Measurements from ENCODE around the gene CPE. TPM values are rescaled to one million over a fixed set of nuclear protein-coding genes. Genes with fewer than 3 reads are reported as not detected.

CPE gene
- total and polyA plus RNA-seq, 10 of the 15 experiments (the other 5 are each of a cell fraction or from before 2014, with no cell fraction given), result 0.05 to 0.14 TPM; not detected in 8

DNA sequence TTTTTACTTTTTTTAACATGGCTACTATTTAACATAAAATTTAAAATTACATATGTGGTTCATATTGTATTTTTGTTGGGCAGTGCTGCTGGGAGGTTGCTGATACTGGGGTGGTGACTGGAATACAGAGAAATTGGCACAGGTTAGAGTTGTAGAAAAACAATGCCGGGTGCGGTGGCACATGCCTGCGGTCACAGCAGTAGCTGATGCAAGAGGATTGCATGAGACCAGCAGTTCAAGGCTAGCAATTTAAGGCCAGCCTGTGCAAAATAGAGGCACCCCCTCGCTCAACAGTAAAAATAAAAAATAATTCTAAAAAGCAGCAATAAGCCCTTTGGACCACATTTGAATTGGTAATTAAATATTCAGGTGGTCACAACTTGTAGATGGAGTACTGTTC lies 11.8 kb upstream of the CPE start:
- Histone ChIP-seq H3K27ac (ENCODE audit: control insufficient read depth, insufficient read depth) (no peak overlapping the region), H2AFZ (ENCODE audit: control insufficient read depth, low read depth, low read length) (no peak overlapping the region), H3K4me1 (ENCODE audit: control insufficient read depth, insufficient read depth, low read length) (no peaks in the 10 kb centered on the region), H3K4me3 (no peak overlapping the region), H3K36me3 (ENCODE audit: control insufficient read depth in 2 of 2, insufficient read depth in 2 of 2, low read length in 1 of 2) (no peaks in the 10 kb centered on the region), H4K20me1 (ENCODE audit: control insufficient read depth, insufficient read depth) (no peaks in the 10 kb centered on the region), H3K79me2 (ENCODE audit: control insufficient read depth, insufficient read depth, low read length) (no peaks in the 10 kb centered on the region), H3K4me2 (ENCODE audit: control insufficient read depth, insufficient read depth) (no peak overlapping the region), H3K9me3 (replicated peaks; ENCODE audit: control insufficient read depth, insufficient read depth, low read length) (no peaks in the 10 kb centered on the region), H3K27me3 (replicated peaks in 1 of 2; ENCODE audit: control insufficient read depth in 2 of 2, insufficient read depth in 2 of 2, low read length in 1 of 2) (no peaks in the 10 kb centered on the region), H3K9ac (ENCODE audit: control insufficient read depth, insufficient read depth, low read length) (no peak overlapping the region)
- in situ Hi-C loops (cut with MboI), result no loop called here
- SMC1A ChIA-PET (ENCODE audit: uncharacterized antibody, unreplicated experiment), result no interaction called here
- intact Hi-C loops (cut with micrococcal nuclease; ENCODE audit: unreplicated experiment), result no loop called here
- POLR2A ChIA-PET, result no interaction called here
- CTCF ChIA-PET, result no interaction called here
- 75% methylated on average over 4 of the region's 4 CpGs for WGBS (ENCODE audit: insufficient coverage, insufficient replicate concordance, low lambda C conversion rate, missing lambda C conversion rate)
- FAIRE-seq (no peak), DNase-seq (ENCODE audit: low read depth, low spot score) (no peak), ATAC-seq (no peak)
- RAD21 ChIA-PET (ENCODE audit: unreplicated experiment), result no interaction called here
- no TSS peak for BruUV-seq (replicated peaks)
- TF ChIP-seq EP300 (IDR thresholded peaks at IDR 0.05; ENCODE audit: borderline replicate concordance in 1 of 2, control insufficient read depth in 1 of 2, low read depth in 2 of 2, low read length in 2 of 2) (no peak), NR2C2 (IDR thresholded peaks at IDR 0.05; ENCODE audit: borderline replicate concordance, control insufficient read depth, insufficient read length, low read depth) (no peak), SRF (IDR thresholded peaks at IDR 0.05; ENCODE audit: low read depth in 2 of 2, low read length in 2 of 2) (no peak), HCFC1 (IDR thresholded peaks at IDR 0.05; ENCODE audit: low read length) (no peak), MYC (IDR thresholded peaks at IDR 0.05; ENCODE audit: insufficient read depth, insufficient read length, insufficient replicate concordance, low read length, severe bottlenecking) (no peak), YY1 (IDR thresholded peaks at IDR 0.05; ENCODE audit: low read depth, low read length) (no peak), TCF12 (IDR thresholded peaks at IDR 0.05; ENCODE audit: low read depth, low read length) (no peak), IKZF2 (IDR thresholded peaks at IDR 0.05) (no peak), PKNOX1 (IDR thresholded peaks at IDR 0.05) (no peak), BHLHE40 (IDR thresholded peaks at IDR 0.05; ENCODE audit: borderline replicate concordance in 1 of 2, low read depth in 2 of 2, low read length in 1 of 2) (no peak), WRNIP1 (IDR thresholded peaks at IDR 0.05; ENCODE audit: borderline replicate concordance, low read depth, low read length) (no peak), ZNF274 (IDR thresholded peaks at IDR 0.05; ENCODE audit: insufficient read depth, insufficient read length) (no peak), SP1 (IDR thresholded peaks at IDR 0.05; ENCODE audit: low read depth, low read length) (no peak)
- TF ChIP-seq, protein P1, sequence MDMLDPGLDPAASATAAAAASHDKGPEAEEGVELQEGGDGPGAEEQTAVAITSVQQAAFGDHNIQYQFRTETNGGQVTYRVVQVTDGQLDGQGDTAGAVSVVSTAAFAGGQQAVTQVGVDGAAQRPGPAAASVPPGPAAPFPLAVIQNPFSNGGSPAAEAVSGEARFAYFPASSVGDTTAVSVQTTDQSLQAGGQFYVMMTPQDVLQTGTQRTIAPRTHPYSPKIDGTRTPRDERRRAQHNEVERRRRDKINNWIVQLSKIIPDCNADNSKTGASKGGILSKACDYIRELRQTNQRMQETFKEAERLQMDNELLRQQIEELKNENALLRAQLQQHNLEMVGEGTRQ (IDR thresholded peaks at IDR 0.05; ENCODE audit: borderline replicate concordance, low read depth, low read length), result no peak

Data from GM12878 (cell line).